Measurements from ENCODE around the gene EPHX1.

- no peak for TF ChIP-seq EP300 (IDR thresholded peaks at IDR 0.05; ENCODE audit: borderline replicate concordance)
- no peak for TF ChIP-seq CEBPB (IDR thresholded peaks at IDR 0.05)
- no peak for TF ChIP-seq CREB1 (IDR thresholded peaks at IDR 0.05; ENCODE audit: low read depth)
- TF ChIP-seq NFIC (IDR thresholded peaks at IDR 0.05) = no peak
- no peak for TF ChIP-seq EGR1 (IDR thresholded peaks at IDR 0.05)
- no peak for TF ChIP-seq REST (IDR thresholded peaks at IDR 0.05; ENCODE audit: low read depth)
- no peak for TF ChIP-seq YY1 (IDR thresholded peaks at IDR 0.05; ENCODE audit: low read depth)
- no peak for TF ChIP-seq RAD21 (IDR thresholded peaks at IDR 0.05; ENCODE audit: low read depth)
- TF ChIP-seq MAX (IDR thresholded peaks at IDR 0.05) = no peak
- TF ChIP-seq FOXM1 (IDR thresholded peaks at IDR 0.05; ENCODE audit: borderline replicate concordance, low read depth) = no peak
- no peak for TF ChIP-seq TCF12 (IDR thresholded peaks at IDR 0.05; ENCODE audit: low read depth)
These were observed 42.6 kb downstream of the EPHX1 start for GRCh38 chr1:225852413-225853124.
